NCI-H82 treated with DMSO at 0.1 percent for 48 hours (cell line): ENCODE results near the gene TDP2.
"Not testable (repeated sequence)": the region's sequence is repeated elsewhere in the genome, so short reads cannot be mapped to it uniquely, and the experiment has no call there.

ENCODE experiments used
- DNase-seq: peaks from one replicate; lab custom pipeline; 2025; ENCODE audit not compliant: unreplicated experiment; lab: John Stamatoyannopoulos, UW

The TDP2 gene

GRCh38 chr6:24650365-24650764 is 16.3 kb downstream of the TDP2 start:
- DNase-seq = no peak

- DNase-seq = no peak
Observed at GRCh38 chr6:24649691-24650090, 17.0 kb downstream of the TDP2 start.

- DNase-seq = no peak
Observed at GRCh38 chr6:24648276-24648675, 18.4 kb downstream of the TDP2 start.

- peak; percentile 52 for DNase-seq
Observed at GRCh38 chr6:24646771-24647170, 19.9 kb downstream of the TDP2 start.

- DNase-seq = no peak
Observed at GRCh38 chr6:24644377-24644776, 22.3 kb downstream of the TDP2 start.

GRCh38 chr6:24643920-24644319 is 22.8 kb downstream of the TDP2 start:
- no peak for DNase-seq

- no peak for DNase-seq
Observed at GRCh38 chr6:24642061-24642460, 24.6 kb downstream of the TDP2 start.

GRCh38 chr6:24640631-24641030 is 26.1 kb downstream of the TDP2 start:
- DNase-seq = not testable (repeated sequence)

- DNase-seq = no peak
Observed at GRCh38 chr6:24640166-24640565, 26.5 kb downstream of the TDP2 start.

- DNase-seq = no peak
Observed at GRCh38 chr6:24636681-24637080, 30.0 kb downstream of the TDP2 start.

GRCh38 chr6:24632573-24632972 is 34.1 kb downstream of the TDP2 start:
- peak; percentile 76 for DNase-seq

GRCh38 chr6:24631671-24632070 is 35.0 kb downstream of the TDP2 start:
- DNase-seq = no peak

- no peak for DNase-seq
Observed at GRCh38 chr6:24630856-24631505, 35.7 kb downstream of the TDP2 start.

GRCh38 chr6:24621626-24622289 is 44.9 kb downstream of the TDP2 start:
- no peak for DNase-seq

- DNase-seq = no peak
Observed at GRCh38 chr6:24620637-24621036, 46.1 kb downstream of the TDP2 start.

- no peak for DNase-seq
Observed at GRCh38 chr6:24619661-24620060, 47.0 kb downstream of the TDP2 start.

GRCh38 chr6:24614648-24615047 is 52.1 kb downstream of the TDP2 start:
- no peak for DNase-seq

GRCh38 chr6:24614043-24614420 is 52.7 kb downstream of the TDP2 start:
- DNase-seq = no peak

GRCh38 chr6:24613361-24614042 is 53.2 kb downstream of the TDP2 start:
- no peak for DNase-seq

- DNase-seq = no peak
Observed at GRCh38 chr6:24610672-24611071, 56.0 kb downstream of the TDP2 start.

- DNase-seq = no peak
Observed at GRCh38 chr6:24607310-24608105, 59.2 kb downstream of the TDP2 start.
